HG03342 (cell line): ENCODE results near the gene TENM4.

ENCODE experiments used
- ATAC-seq: cut with Tn5 transposase; IDR thresholded peaks from one replicate; pipeline ENCODE4 v1.9.1; 2021; ENCODE audit warnings: mild to moderate bottlenecking, moderate library complexity; ENCODE audit not compliant: unreplicated experiment

Gene TENM4

GRCh38 chr11:78806214-78807004 is 634.4 kb downstream of the TENM4 start:
- ATAC-seq: no peak

GRCh38 chr11:78804991-78805390 is 635.8 kb downstream of the TENM4 start:
- no peak for ATAC-seq

GRCh38 chr11:78803995-78804394 is 636.8 kb downstream of the TENM4 start:
- no peak for ATAC-seq

- ATAC-seq: no peak
Observed at GRCh38 chr11:78802058-78802761, 638.6 kb downstream of the TENM4 start.

- ATAC-seq: no peak
Observed at GRCh38 chr11:78801161-78801884, 639.5 kb downstream of the TENM4 start.

- ATAC-seq: no peak
Observed at GRCh38 chr11:78800756-78801155, 640.1 kb downstream of the TENM4 start.

GRCh38 chr11:78800096-78800690 is 640.6 kb downstream of the TENM4 start:
- no peak for ATAC-seq

- ATAC-seq: peak; percentile 95
Observed at GRCh38 chr11:78798663-78799062, 642.2 kb downstream of the TENM4 start.

GRCh38 chr11:78797559-78797958 is 643.3 kb downstream of the TENM4 start:
- no peak for ATAC-seq

GRCh38 chr11:78796956-78797355 is 643.9 kb downstream of the TENM4 start:
- no peak for ATAC-seq

GRCh38 chr11:78795621-78796261 is 645.1 kb downstream of the TENM4 start:
- no peak for ATAC-seq

- no peak for ATAC-seq
Observed at GRCh38 chr11:78791964-78792363, 648.9 kb downstream of the TENM4 start.

- ATAC-seq: no peak
Observed at GRCh38 chr11:78791254-78791653, 649.6 kb downstream of the TENM4 start.

GRCh38 chr11:78790784-78791183 is 650.0 kb downstream of the TENM4 start:
- ATAC-seq: no peak

- no peak for ATAC-seq
Observed at GRCh38 chr11:78789375-78789774, 651.5 kb downstream of the TENM4 start.

- ATAC-seq: no peak
Observed at GRCh38 chr11:78788533-78788932, 652.3 kb downstream of the TENM4 start.

- no peak for ATAC-seq
Observed at GRCh38 chr11:78787696-78788095, 653.1 kb downstream of the TENM4 start.

GRCh38 chr11:78786746-78787145 is 654.1 kb downstream of the TENM4 start:
- no peak for ATAC-seq

- no peak for ATAC-seq
Observed at GRCh38 chr11:78786086-78786485, 654.7 kb downstream of the TENM4 start.

- no peak for ATAC-seq
Observed at GRCh38 chr11:78784321-78785061, 656.3 kb downstream of the TENM4 start.
